Measurements from ENCODE around the gene SPEF2. TPM values are rescaled to one million over a fixed set of nuclear protein-coding genes. Genes with fewer than 3 reads are reported as not detected.
A peak's percentile ranks its signal among the peaks of the same experiment; 100 is the strongest.

The SPEF2 gene
- polyA plus RNA-seq, 2 of the 4 experiments (the other 2 are of a cell fraction), result 2.2 to 8.7 TPM

- no peak for FAIRE-seq
- ChIA-PET POLR2A (no interaction called here), CTCF (no interaction called here)
- TF ChIP-seq EP300 (IDR thresholded peaks at IDR 0.05), result no peak
- TF ChIP-seq FOSB (CRISPR knock-in tag; IDR thresholded peaks at IDR 0.05), result no peak
- no peak for TF ChIP-seq ZFP36 (IDR thresholded peaks at IDR 0.05; ENCODE audit: borderline replicate concordance, partially characterized antibody)
- TF ChIP-seq CTCF (IDR thresholded peaks at IDR 0.05), result no peak
- no peak for TF ChIP-seq PHF8 (IDR thresholded peaks at IDR 0.05; ENCODE audit: borderline replicate concordance, low read depth)
- no peak for TF ChIP-seq KDM1A (IDR thresholded peaks at IDR 0.05; ENCODE audit: low read depth)
- TF ChIP-seq BHLHE40 (IDR thresholded peaks at IDR 0.05; ENCODE audit: low read depth, low read length), result no peak
- no peak for TF ChIP-seq ZC3H11A (IDR thresholded peaks at IDR 0.05)
- TF ChIP-seq CHD4 (IDR thresholded peaks at IDR 0.05; ENCODE audit: borderline replicate concordance), result no peak
- no peak for TF ChIP-seq EHMT2 (IDR thresholded peaks at IDR 0.05; ENCODE audit: low read depth)
- TF ChIP-seq HDAC2 (IDR thresholded peaks at IDR 0.05), result no peak
- no peak for TF ChIP-seq RFX5 (IDR thresholded peaks at IDR 0.05)
- no peak for TF ChIP-seq HOXB5 (CRISPR knock-in tag; IDR thresholded peaks at IDR 0.05)
- no peak for TF ChIP-seq GATA3 (IDR thresholded peaks at IDR 0.05; ENCODE audit: borderline replicate concordance)
- Histone ChIP-seq H3K27ac (no peak overlapping the region), H3K4me2 (no peak overlapping the region), H3K4me3 (no peak overlapping the region), H3K4me1 (no peaks in the 10 kb centered on the region), H3K9me3 (no peaks in the 10 kb centered on the region)
- DNase-seq (ENCODE audit: low read depth in 1 of 2, low spot score in 1 of 2), result no peak
- no peak for ATAC-seq
Measured at GRCh38 chr5:35600591-35600990, 17.1 kb upstream of the SPEF2 start.

- ChIA-PET CTCF (interaction anchor here (1.0 kb wide), 1 partner anchor 11 kb away, joined by 3 read pairs; no protein-coding TSS in a partner anchor), POLR2A (no interaction called here)
- WGBS (ENCODE audit: missing lambda C conversion rate), result 10% methylated on average over 5 of the region's 5 CpGs
- H3K9me3 ChIP-seq, result peaks cover 3% of the 10 kb centered on the region; the same call in 1 of the 3 replicates
- FAIRE-seq (no peak), ATAC-seq (no peak), DNase-seq (ENCODE audit: low read depth in 1 of 2, low spot score in 1 of 2) (peak in 1 of 2 experiments; percentile 4)
- no peak overlapping the region for H3K4me3 ChIP-seq
- no peak overlapping the region for H3K27ac ChIP-seq
- TF ChIP-seq HEYL (CRISPR knock-in tag; IDR thresholded peaks at IDR 0.05) (no peak), MAZ (IDR thresholded peaks at IDR 0.05; ENCODE audit: borderline replicate concordance, low read depth, low read length) (no peak), CHD2 (IDR thresholded peaks at IDR 0.05; ENCODE audit: low read length, partially characterized antibody) (no peak), POLR2A (IDR thresholded peaks at IDR 0.05; ENCODE audit: low read length) (no peak), MAX (IDR thresholded peaks at IDR 0.05) (no peak), CBX2 (IDR thresholded peaks at IDR 0.05; ENCODE audit: borderline replicate concordance, low read depth) (no peak), MAFK (IDR thresholded peaks at IDR 0.05; ENCODE audit: partially characterized antibody) (no peak), CHD4 (IDR thresholded peaks at IDR 0.05; ENCODE audit: borderline replicate concordance) (no peak), PBX3 (IDR thresholded peaks at IDR 0.05) (no peak), HOXB13 (CRISPR knock-in tag; IDR thresholded peaks at IDR 0.05; ENCODE audit: low read depth) (no peak)
- no peaks in the 10 kb centered on the region for H3K4me1 ChIP-seq
- H3K4me2 ChIP-seq, result no peak overlapping the region
Measured at GRCh38 chr5:35608881-35609779, 8.5 kb upstream of the SPEF2 start.

Data from A549 (cell line).